ENCODE data around the gene CHRDL1. TPM values are rescaled to one million over a fixed set of nuclear protein-coding genes. Genes with fewer than 3 reads are reported as not detected.

The CHRDL1 gene
- polyA plus RNA-seq, 2 donors, result 3.8 to 12.3 TPM

DNA sequence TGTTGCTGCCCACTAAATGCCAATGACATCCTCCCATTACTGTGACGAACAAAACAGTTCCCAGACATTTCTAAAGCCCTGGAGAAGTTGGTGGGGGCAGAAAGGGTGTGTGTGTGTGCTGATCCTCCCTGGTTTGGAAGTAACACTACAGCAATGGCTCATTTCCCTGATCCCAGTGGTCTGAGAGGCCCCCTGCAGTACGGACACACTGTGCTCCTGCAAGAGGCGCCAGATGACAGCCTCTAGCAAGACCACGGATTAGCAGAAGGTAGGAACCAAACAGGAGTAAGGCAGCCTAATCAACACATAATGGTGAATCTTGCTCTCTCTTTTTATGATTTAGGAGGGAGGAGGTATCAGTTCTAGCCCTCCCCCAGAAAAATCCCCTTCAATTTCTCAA lies 49.6 kb downstream of the CHRDL1 start:
- no peaks in the 10 kb centered on the region for H3K36me3 ChIP-seq (ENCODE audit: control insufficient read depth in 2 of 2, insufficient read depth in 2 of 2, low read length in 1 of 2)
- 65 to 74% methylated on average over 4 of the region's 4 CpGs for WGBS, 2 donors
- H3K27ac ChIP-seq (ENCODE audit: low read depth in 2 of 2, low read length in 1 of 2), result no peak overlapping the region
- H3K9me3 ChIP-seq (ENCODE audit: control insufficient read depth in 2 of 2, insufficient read depth in 1 of 2, low read depth in 1 of 2, low read length in 1 of 2), result no peaks in the 10 kb centered on the region
- no peaks in the 10 kb centered on the region for H3K4me1 ChIP-seq (ENCODE audit: control insufficient read depth in 2 of 2, insufficient read depth in 2 of 2, low read length in 1 of 2)
- H3K4me3 ChIP-seq (ENCODE audit: low read depth in 1 of 2, low read length in 2 of 2), result no peak overlapping the region
- peaks cover 0 to 4% of the 10 kb centered on the region in 2 donors for H3K27me3 ChIP-seq (ENCODE audit: control insufficient read depth in 1 of 2, insufficient read depth in 2 of 2, low read length in 2 of 2)

DNA sequence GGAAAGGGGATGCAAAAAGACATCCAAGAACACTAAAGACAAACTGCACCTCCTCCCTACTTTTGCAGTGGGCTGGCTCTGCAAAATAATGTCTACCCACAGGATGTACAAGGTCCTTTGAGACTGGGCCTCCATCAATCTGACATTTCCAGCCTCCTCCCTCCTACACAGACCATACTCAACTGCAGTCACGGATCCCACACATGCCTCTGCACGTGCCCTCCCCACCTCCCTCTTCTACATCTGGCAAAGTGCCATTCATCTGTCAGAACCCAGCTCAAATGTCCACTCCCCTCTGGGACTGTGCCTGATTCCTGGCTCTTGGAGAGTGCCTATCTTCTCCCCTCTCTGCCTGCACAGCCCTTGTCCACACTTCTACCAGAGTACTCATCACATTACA lies 50.3 kb downstream of the CHRDL1 start:
- 24 to 26% methylated on average over 2 of the region's 2 CpGs for WGBS, 2 donors
- Histone ChIP-seq H3K27ac (ENCODE audit: low read depth in 2 of 2, low read length in 1 of 2) (no peak overlapping the region), H3K9me3 (ENCODE audit: control insufficient read depth in 2 of 2, insufficient read depth in 1 of 2, low read depth in 1 of 2, low read length in 1 of 2) (no peaks in the 10 kb centered on the region), H3K4me3 (ENCODE audit: low read depth in 1 of 2, low read length in 2 of 2) (no peak overlapping the region), H3K4me1 (ENCODE audit: control insufficient read depth in 2 of 2, insufficient read depth in 2 of 2, low read length in 1 of 2) (no peaks in the 10 kb centered on the region), H3K27me3 (ENCODE audit: control insufficient read depth in 1 of 2, insufficient read depth in 2 of 2, low read length in 2 of 2) (peaks cover 0 to 4% of the 10 kb centered on the region in 2 donors), H3K36me3 (ENCODE audit: control insufficient read depth in 2 of 2, insufficient read depth in 2 of 2, low read length in 1 of 2) (no peaks in the 10 kb centered on the region)

DNA sequence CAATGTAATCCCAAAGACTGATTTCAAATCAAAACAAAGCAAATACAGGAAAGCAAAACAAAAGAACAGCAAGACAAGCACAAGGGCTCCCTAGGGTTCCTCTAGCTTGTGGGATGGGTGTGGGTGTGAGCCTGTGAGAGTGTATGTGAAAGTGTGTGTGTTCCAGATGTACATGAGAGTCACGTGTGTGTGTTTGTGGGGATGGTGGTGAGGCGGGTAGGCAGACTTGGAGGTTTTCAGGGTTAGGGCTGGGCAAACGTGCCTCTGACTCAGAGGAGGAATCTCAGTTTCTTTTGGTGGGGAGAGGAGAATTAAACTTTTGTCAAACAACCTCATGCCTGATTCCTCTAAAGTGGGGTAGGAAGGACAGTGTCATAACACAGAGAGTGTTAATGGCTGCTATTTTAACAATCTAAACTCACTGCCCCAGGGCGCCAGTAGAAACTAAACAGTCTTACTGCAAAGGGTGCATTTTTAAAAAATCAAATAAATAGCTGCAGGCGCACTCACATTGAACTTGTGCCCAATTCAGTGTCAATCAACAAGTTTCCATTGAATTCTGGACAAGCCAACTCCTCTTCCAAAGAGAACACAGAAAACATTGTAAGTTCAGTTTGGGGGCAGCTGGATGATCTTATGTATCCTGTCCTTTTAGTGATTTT lies 51.8 kb downstream of the CHRDL1 start:
- no peak overlapping the region for H3K27ac ChIP-seq (ENCODE audit: low read depth in 2 of 2, low read length in 1 of 2)

DNA sequence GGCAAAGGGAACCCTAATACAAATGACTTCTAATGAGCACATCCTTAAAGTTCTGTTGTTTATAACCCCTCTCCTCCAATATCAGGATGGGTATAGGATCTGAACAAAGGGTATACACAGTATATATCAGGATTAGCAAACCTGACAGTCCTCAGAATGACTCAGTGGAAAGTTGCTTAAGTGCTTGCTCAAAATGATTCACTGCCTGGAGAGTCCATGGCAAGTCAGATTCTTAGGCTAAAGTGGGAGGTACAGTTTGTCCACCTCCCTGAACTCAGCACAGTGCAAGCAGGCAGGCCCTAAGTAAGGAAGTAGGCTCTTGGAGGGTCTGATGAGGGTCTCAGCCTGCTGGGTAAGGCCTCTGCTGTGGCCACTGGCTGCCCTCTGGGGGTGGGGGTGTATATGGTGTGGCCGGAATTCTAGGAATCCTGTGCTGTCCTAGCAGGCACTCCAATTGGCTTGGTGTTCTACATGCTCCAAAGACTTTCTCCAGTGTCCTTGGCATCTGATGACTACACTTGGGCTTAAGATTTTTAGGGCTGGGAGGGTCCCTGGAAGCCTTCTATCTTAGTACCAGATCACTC lies 54.3 kb downstream of the CHRDL1 start:
- Histone ChIP-seq H3K27ac (ENCODE audit: low read depth in 2 of 2, low read length in 1 of 2) (no peak overlapping the region), H3K9me3 (ENCODE audit: control insufficient read depth in 2 of 2, insufficient read depth in 1 of 2, low read depth in 1 of 2, low read length in 1 of 2) (no peaks in the 10 kb centered on the region), H3K27me3 (ENCODE audit: control insufficient read depth in 1 of 2, insufficient read depth in 2 of 2, low read length in 2 of 2) (peaks cover 0 to 4% of the 10 kb centered on the region in 2 donors), H3K4me3 (ENCODE audit: low read depth in 1 of 2, low read length in 2 of 2) (no peak overlapping the region), H3K4me1 (ENCODE audit: control insufficient read depth in 2 of 2, insufficient read depth in 2 of 2, low read length in 1 of 2) (no peaks in the 10 kb centered on the region), H3K36me3 (ENCODE audit: control insufficient read depth in 2 of 2, insufficient read depth in 2 of 2, low read length in 1 of 2) (no peaks in the 10 kb centered on the region)
- WGBS, 2 donors, result 67 to 77% methylated on average over 1 of the region's 1 CpG

More for the DNA sequence above, 51.8 kb downstream of the CHRDL1 start:
- Histone ChIP-seq H3K4me1 (ENCODE audit: control insufficient read depth in 2 of 2, insufficient read depth in 2 of 2, low read length in 1 of 2) (no peaks in the 10 kb centered on the region), H3K27me3 (ENCODE audit: control insufficient read depth in 1 of 2, insufficient read depth in 2 of 2, low read length in 2 of 2) (peaks cover 0 to 4% of the 10 kb centered on the region in 2 donors), H3K4me3 (ENCODE audit: low read depth in 1 of 2, low read length in 2 of 2) (no peak overlapping the region), H3K9me3 (ENCODE audit: control insufficient read depth in 2 of 2, insufficient read depth in 1 of 2, low read depth in 1 of 2, low read length in 1 of 2) (no peaks in the 10 kb centered on the region), H3K36me3 (ENCODE audit: control insufficient read depth in 2 of 2, insufficient read depth in 2 of 2, low read length in 1 of 2) (no peaks in the 10 kb centered on the region)
- 19 to 51% methylated on average over 5 of the region's 5 CpGs for WGBS, 2 donors

DNA sequence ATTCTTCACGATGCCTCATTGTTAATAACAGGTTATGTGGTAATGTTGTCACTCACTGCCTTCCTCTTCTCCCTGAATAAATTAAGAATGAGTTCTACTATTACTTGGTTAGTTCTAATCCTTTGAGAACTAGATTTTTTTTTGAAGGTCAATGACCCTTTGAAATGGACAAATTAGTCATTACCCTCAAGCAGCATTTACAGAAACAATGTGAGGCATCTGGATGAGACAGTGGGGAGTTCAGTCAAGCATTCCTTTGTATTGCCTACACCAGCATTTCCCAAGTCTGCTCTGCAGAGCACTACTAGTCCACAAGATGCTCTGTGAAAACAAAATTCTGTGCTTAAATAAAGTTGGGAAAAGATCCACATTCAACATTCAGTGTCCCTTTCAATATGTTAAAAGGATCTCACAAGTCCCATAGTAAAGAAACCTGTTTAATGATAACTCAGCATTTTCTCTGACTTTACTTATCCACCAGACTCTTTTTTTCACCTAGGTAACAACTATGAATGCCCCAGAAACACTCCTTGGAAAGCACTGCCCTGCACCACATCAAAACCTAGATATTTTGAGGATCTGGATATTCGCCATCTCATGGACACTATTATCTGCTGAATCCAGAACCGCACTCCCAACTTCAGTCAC lies 60.6 kb downstream of the CHRDL1 start:
- Histone ChIP-seq H3K27ac (ENCODE audit: low read depth in 2 of 2, low read length in 1 of 2) (no peak overlapping the region), H3K27me3 (ENCODE audit: control insufficient read depth in 1 of 2, insufficient read depth in 2 of 2, low read length in 2 of 2) (peaks cover 0 to 2% of the 10 kb centered on the region in 2 donors), H3K9me3 (ENCODE audit: control insufficient read depth in 2 of 2, insufficient read depth in 1 of 2, low read depth in 1 of 2, low read length in 1 of 2) (no peaks in the 10 kb centered on the region), H3K4me3 (ENCODE audit: low read depth in 1 of 2, low read length in 2 of 2) (no peak overlapping the region), H3K36me3 (ENCODE audit: control insufficient read depth in 2 of 2, insufficient read depth in 2 of 2, low read length in 1 of 2) (no peaks in the 10 kb centered on the region), H3K4me1 (ENCODE audit: control insufficient read depth in 2 of 2, insufficient read depth in 2 of 2, low read length in 1 of 2) (no peaks in the 10 kb centered on the region)
- WGBS, 2 donors, result 82 to 86% methylated on average over 3 of the region's 3 CpGs

DNA sequence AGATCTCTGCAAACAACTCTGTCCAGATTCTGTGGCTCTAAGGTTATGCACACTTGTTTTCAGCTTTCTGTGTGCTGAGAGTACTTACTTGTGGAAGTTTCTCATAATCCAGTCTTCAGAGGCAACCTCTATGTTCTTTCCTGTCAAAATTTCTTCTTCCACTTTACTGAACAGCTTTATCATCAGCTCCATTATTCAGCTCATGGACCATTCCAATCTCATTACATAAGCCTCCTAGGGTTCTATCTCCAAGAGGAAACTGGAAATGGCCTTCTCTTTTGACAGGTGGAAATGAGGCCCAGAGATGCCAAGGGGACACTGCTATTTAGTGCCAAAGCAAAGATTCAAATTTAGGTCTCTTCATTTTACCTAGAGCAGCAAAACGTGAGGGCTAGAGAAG lies 61.3 kb downstream of the CHRDL1 start:
- whole genome bisulfite sequencing, 2 donors, result 50 to 58% methylated on average over 1 of the region's 1 CpG

DNA sequence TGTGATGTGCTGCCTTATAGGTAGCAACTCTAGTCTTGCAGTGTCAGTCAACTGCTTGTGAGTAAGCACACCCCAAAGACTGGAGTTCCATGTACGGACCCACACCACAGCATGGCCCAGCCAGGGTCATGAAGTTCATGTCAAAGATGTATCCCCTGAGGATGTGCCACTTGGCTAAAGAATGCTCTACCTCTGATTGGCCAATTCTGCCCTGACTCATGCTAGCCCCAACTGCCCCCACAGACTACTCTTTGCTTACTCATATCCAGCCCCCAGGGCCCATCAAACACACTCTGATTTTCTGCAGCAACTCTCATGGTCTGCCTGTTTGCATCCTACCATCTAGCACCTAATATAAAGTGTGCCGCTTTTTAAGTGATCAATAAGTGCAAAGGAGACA lies 62.5 kb downstream of the CHRDL1 start:
- H3K4me1 ChIP-seq (ENCODE audit: control insufficient read depth in 2 of 2, insufficient read depth in 2 of 2, low read length in 1 of 2), result no peaks in the 10 kb centered on the region
- no peaks in the 10 kb centered on the region for H3K36me3 ChIP-seq (ENCODE audit: control insufficient read depth in 2 of 2, insufficient read depth in 2 of 2, low read length in 1 of 2)
- H3K4me3 ChIP-seq (ENCODE audit: low read depth in 1 of 2, low read length in 2 of 2), result no peak overlapping the region
- peaks cover 0 to 5% of the 10 kb centered on the region in 2 donors for H3K27me3 ChIP-seq (ENCODE audit: control insufficient read depth in 1 of 2, insufficient read depth in 2 of 2, low read length in 2 of 2)
- H3K9me3 ChIP-seq (ENCODE audit: control insufficient read depth in 2 of 2, insufficient read depth in 1 of 2, low read depth in 1 of 2, low read length in 1 of 2), result no peaks in the 10 kb centered on the region
- H3K27ac ChIP-seq (ENCODE audit: low read depth in 2 of 2, low read length in 1 of 2), result no peak overlapping the region
- 73 to 75% methylated on average over 2 of the region's 2 CpGs for WGBS, 2 donors

More for the DNA sequence above, 61.3 kb downstream of the CHRDL1 start:
- Histone ChIP-seq H3K9me3 (ENCODE audit: control insufficient read depth in 2 of 2, insufficient read depth in 1 of 2, low read depth in 1 of 2, low read length in 1 of 2) (no peaks in the 10 kb centered on the region), H3K4me1 (ENCODE audit: control insufficient read depth in 2 of 2, insufficient read depth in 2 of 2, low read length in 1 of 2) (no peaks in the 10 kb centered on the region), H3K4me3 (ENCODE audit: low read depth in 1 of 2, low read length in 2 of 2) (no peak overlapping the region), H3K27ac (ENCODE audit: low read depth in 2 of 2, low read length in 1 of 2) (no peak overlapping the region), H3K27me3 (ENCODE audit: control insufficient read depth in 1 of 2, insufficient read depth in 2 of 2, low read length in 2 of 2) (peaks cover 0 to 2% of the 10 kb centered on the region in 2 donors), H3K36me3 (ENCODE audit: control insufficient read depth in 2 of 2, insufficient read depth in 2 of 2, low read length in 1 of 2) (no peaks in the 10 kb centered on the region)

DNA sequence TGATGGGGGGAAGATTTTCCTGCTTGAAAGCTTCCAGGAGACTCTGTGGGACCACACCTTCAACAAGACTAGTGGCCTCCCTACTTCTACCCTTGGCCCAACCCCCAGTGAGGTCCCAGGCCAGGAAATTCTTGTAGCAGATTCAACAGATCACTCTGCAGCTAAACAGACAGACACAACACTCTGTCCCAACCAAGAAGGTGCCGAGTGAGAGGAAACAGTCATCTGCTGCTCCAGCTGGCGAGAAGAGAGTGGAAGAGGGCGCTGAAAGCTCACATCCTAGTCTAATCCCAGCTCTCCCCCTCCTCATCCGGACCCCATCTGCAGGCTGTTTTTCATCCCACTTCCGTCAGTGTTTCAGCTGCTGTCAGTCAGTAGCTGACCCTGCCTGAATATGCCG lies 63.4 kb downstream of the CHRDL1 start:
- Histone ChIP-seq H3K27ac (ENCODE audit: low read depth in 2 of 2, low read length in 1 of 2) (no peak overlapping the region), H3K27me3 (ENCODE audit: control insufficient read depth in 1 of 2, insufficient read depth in 2 of 2, low read length in 2 of 2) (peaks cover 0 to 5% of the 10 kb centered on the region in 2 donors), H3K4me3 (ENCODE audit: low read depth in 1 of 2, low read length in 2 of 2) (no peak overlapping the region), H3K9me3 (ENCODE audit: control insufficient read depth in 2 of 2, insufficient read depth in 1 of 2, low read depth in 1 of 2, low read length in 1 of 2) (no peaks in the 10 kb centered on the region), H3K36me3 (ENCODE audit: control insufficient read depth in 2 of 2, insufficient read depth in 2 of 2, low read length in 1 of 2) (no peaks in the 10 kb centered on the region), H3K4me1 (ENCODE audit: control insufficient read depth in 2 of 2, insufficient read depth in 2 of 2, low read length in 1 of 2) (no peaks in the 10 kb centered on the region)
- WGBS, 2 donors, result 41 to 45% methylated on average over 6 of the region's 6 CpGs

DNA sequence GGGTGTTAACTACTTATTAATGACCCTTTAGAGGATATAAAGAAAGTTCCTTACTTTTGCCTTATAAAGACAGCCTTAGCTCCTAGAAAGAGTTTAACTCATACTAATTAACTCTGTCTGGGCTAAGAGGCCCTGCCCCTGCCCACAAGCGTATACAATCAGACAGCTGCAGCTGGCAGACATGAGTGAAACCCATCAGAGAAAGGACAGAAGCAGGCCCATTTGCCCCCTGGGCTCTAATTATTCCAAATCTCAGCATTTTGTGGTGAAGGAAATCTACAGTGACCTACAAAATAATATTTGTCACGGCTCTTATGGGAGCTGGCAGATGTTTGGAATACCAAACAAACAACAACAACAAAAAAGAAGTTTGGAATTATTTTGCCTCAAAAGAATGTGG lies 71.8 kb downstream of the CHRDL1 start:
- H3K4me3 ChIP-seq (ENCODE audit: low read depth in 1 of 2, low read length in 2 of 2), result no peak overlapping the region
- WGBS, 2 donors, result 70 to 76% methylated on average over 2 of the region's 2 CpGs
- H3K27me3 ChIP-seq (ENCODE audit: control insufficient read depth in 1 of 2, insufficient read depth in 2 of 2, low read length in 2 of 2), result peaks cover 0 to 6% of the 10 kb centered on the region in 2 donors
- H3K4me1 ChIP-seq (ENCODE audit: control insufficient read depth in 2 of 2, insufficient read depth in 2 of 2, low read length in 1 of 2), result no peaks in the 10 kb centered on the region
- no peaks in the 10 kb centered on the region for H3K9me3 ChIP-seq (ENCODE audit: control insufficient read depth in 2 of 2, insufficient read depth in 1 of 2, low read depth in 1 of 2, low read length in 1 of 2)
- no peaks in the 10 kb centered on the region for H3K36me3 ChIP-seq (ENCODE audit: control insufficient read depth in 2 of 2, insufficient read depth in 2 of 2, low read length in 1 of 2)
- no peak overlapping the region for H3K27ac ChIP-seq (ENCODE audit: low read depth in 2 of 2, low read length in 1 of 2)

Data from esophagus (tissue), 2 donors.